HG03196 (cell line): ENCODE data around the gene MAML1.

Source experiments
- ATAC-seq: cut with Tn5 transposase; IDR thresholded peaks from one replicate; pipeline ENCODE4 v1.9.1; 2021; ENCODE audit not compliant: unreplicated experiment

Gene MAML1

DNA sequence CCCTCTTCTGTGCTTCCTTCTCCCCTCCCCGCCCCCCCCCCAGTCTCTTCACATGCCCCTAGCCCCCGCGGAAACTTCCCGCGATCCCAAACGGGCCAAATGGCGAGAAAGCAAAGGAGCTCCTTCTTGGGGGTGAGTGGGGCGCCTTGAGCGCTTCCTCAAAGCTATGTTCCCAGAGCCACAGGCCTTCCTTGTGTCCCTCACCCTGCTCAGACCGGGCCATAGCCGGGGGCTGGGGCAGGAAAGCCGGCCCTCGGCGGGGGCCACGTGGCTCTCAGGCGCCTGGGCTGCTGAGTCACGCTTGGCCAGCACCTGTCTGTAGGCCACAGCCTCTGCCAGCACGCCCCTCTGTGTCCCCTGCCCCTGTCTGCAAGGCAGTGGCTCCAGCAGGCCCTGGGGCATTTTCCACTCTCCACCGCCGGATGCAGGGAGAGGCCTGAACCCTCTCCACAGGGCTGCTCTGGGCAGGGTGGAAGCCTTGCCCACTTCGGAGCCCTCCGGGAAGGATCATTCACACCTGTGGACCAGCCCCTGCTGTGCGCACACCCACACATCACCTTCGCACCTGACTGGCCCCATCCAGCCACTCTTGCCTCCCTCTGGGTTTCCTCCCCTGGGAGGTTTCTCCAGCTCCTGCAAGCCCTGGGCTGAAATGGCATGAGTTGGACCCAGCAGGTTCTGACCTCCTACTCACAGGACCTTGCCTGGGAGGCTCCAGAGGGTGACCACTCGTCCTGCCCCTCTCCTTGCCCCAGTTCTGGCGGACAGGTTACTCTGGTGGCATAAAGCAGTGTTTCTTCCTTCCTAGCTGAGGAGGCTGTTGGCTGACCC lies 86.9 kb downstream of the MAML1 start:
- ATAC-seq = peak; percentile 17

DNA sequence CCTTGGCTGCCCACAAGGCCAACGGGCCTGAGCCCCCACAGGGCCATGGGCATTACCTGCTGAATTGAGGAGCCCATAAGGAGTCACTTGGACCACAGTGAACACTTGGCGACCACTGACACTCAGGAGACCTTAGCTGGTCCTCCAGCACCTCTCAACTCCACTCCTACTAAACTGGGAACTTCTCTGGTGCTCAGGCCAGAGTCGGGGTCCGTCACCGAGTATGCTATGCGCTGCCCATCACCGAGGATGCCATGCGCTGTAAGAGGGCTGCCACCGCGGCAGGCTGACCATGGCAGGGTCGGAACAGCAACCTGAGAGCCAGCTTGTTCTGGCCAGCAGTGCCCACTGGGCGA lies 87.5 kb downstream of the MAML1 start:
- no peak for ATAC-seq

DNA sequence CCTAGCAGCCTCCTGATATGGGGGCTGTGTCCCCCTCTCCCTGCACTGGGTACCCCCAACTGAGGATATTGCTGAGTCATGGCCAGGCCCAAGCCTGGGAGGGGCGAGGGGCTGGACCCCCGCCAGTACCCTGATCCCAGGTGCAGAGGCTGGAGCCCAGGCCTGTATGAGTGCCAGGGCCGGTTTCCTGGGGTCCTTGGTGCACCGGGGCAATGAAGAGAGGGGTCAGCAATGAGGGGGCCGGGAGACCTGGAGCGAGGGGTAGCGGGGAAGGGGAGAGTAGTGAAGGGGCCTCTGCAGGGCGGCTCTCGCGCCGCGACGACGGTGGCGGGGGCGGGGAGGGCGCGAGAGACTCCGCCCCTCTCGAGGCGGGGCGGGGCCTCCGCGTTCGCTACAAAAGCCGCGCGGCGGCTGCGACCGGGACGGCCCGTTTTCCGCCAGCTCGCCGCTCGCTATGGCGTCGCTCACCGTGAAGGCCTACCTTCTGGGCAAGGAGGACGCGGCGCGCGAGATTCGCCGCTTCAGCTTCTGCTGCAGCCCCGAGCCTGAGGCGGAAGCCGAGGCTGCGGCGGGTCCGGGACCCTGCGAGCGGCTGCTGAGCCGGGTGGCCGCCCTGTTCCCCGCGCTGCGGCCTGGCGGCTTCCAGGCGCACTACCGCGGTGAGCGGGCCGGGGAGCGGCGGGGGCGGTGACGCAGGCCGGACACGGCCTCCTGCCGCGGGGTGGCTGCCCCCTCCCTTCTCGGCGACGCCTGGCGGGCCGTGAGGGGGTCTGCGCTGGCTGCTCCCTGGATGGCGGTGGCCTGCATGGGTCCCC lies 88.1 kb downstream of the MAML1 start, which contains the start of gene SQSTM1:
TSS of gene SQSTM1 (plus strand) at position 423 of the 815 bp plus-strand sequence. CDS start at position 455, 32 bp downstream.
- ATAC-seq = peak; percentile 34

DNA sequence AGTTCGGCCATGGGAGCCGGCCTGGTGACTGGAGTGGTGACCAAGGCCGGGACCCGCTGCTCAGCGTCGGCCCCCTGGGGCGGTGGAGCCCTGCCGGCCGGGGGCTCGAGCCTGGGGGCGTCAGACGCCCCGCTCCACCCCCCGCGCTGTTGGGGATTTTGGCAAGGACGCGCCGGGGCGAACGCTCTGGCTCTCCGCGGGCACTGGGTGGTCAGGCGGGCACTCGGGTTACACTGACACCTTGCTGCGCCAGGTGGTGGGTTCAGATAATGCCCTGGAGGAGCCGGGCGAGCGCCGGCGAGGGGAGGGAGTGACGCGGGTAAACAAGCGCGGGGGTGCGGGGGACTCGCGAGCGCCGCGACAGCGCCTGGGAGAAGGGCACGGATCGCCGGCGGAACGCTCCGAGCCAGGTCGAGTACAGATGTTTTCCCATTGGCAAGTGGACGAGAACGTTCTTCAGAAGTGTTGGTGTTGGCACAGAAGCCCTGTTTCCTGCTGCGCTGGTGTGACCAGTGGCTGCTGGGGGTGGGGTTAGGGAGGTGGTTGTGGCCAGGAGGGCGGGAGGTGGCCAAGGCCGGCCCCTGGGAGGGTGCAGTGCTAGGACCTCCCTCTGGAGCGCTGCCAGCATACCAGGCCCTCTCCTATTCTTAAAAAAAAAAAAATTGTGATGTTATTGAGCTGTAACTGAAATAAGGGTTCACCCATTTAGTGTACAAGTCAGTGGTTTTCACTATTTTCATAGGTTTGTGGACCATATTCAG lies 88.9 kb downstream of the MAML1 start:
- ATAC-seq = peak; percentile 40

DNA sequence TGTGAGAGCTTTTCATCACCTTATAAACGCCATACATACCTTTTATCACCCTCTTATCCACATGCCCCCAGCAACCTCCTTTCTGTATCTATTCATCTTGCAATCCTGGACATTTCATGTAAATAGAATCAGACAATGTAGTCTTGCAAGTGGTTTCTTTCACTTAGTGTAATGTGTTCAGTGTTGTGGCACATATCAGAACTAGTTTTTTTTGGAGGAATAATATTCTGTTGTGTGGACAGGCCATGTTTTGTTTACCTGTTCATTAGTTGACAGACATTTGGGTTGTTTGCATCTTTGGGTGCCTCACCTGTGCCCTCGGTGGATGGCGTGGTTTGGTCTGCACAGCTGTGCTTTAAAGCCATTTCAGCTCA lies 89.4 kb downstream of the MAML1 start:
- no peak for ATAC-seq

DNA sequence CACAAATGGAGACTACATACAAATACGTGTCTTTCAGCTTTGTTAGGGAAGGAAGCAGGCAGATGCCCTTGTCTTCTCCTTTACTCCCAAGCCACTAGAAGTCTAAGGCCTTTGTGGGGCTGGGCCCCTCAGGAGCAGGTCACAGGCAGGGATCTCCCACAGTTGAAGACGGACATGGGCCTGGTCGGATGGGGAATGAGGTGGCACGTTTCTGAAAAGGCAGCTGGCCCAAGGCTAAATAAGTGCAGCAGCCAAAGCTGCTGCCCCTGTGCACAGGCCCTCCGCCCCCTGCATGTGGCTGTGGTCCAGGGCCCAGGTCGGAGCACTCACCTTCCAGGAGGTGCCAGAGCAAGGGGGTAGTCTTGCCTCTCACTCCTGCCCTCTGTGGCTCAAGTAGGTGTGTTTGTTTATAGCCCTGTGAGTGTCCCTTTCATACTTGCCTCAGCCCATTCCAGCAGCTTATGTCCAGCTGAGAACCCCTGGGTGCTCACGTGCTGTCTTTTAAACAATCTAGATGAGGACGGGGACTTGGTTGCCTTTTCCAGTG lies 89.9 kb downstream of the MAML1 start:
- no peak for ATAC-seq

DNA sequence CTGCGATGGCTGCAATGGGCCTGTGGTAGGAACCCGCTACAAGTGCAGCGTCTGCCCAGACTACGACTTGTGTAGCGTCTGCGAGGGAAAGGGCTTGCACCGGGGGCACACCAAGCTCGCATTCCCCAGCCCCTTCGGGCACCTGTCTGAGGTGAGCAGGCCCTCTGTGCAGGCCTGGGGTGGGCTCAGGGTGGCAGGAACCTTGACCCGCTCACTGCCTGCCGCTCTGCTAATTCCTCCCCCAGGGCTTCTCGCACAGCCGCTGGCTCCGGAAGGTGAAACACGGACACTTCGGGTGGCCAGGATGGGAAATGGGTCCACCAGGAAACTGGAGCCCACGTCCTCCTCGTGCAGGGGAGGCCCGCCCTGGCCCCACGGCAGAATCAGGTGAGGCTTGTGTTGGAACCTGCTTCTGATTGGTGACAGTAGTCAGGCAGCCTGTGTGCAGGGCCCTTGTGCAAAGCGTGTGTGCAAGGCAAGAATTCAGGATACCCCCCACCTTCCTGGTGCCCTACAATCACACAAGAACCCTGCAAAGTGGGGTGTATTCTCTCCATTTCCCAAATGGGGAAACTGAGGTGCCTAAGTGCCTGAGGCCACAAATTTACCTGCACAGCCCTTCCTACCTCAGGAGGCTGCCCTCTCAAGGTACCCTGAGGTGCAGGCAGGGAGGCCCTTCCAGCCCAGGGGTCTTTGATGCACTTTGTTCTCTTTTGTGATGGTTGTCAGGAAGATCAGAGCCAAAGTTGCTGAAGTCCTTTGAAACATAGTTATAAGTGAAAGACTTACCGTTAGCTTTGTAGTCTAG lies 91.5 kb downstream of the MAML1 start:
- ATAC-seq = no peak

- no peak for ATAC-seq
Observed at GRCh38 chr5:179824745-179825112, 92.1 kb downstream of the MAML1 start.

- no peak for ATAC-seq
Observed at GRCh38 chr5:179825655-179826182, 93.1 kb downstream of the MAML1 start.
